CD4-positive, alpha-beta T cell treated with Interleukin-17A for 1 hour (primary cell): Measurements from ENCODE around the gene CYP4F8.
"Not testable (repeated sequence)": the region's sequence is repeated elsewhere in the genome, so short reads cannot be mapped to it uniquely, and the experiment has no call there.

Experiments used
- DNase-seq: peaks from one replicate; pipeline ENCODE4 v3.0.0-alpha.2; 2020

Gene CYP4F8

DNA sequence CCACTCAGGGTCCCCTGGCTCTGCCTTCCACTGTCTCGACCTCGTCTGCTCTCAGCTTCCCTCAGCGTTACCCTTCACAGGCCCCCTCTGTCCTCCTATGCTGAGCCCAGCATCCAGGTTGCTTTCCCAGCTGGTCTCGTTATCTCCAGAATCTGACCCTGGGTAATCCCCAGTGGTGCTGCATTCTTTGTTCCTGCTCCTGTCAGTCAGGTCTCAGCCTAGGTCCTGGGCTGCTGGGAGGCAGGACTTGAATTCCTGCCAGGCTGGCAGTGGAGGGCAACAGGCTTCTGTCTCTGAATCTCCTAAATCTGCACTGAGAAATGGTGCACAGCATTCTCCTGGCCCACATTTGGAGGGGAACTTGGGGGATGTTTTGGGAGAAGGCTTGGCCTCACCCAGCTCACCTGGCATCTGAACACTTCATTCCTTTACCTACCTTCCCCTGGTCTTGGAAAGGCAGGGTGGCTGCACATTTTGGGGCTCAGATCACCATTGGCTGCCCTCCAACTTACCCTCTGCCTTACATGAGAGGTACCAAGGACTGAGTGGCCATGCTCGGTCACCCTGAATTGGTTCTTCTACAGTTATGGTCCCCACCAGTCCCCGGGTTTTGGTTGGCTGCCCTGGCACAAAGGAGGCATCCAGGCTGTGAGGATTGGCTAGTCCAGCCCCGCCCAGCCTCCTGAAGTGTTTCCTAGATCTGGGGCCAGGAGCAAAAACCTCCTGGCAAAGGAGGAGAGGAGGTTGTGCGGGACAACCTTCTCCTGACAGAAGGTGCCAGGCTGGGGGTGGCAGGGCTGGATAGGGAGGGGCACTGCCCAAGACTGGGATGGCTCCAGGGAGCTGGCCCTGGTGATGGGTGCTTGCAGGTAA lies at the start of gene CYP4F8:
Gene CYP4F8, plus strand, starts transcription at position 712 of the 873 bp plus-strand sequence. CDS start 399 bp downstream, outside the sequence.
- no peak for DNase-seq

- DNase-seq, result no peak
These were observed 44.6 kb upstream of the CYP4F8 start for GRCh38 chr19:15570420-15570819.

- DNase-seq, result no peak
These were observed 39.6 kb upstream of the CYP4F8 start for GRCh38 chr19:15575406-15575805.

GRCh38 chr19:15576526-15577156 lies 38.4 kb upstream of the CYP4F8 start:
- no peak for DNase-seq

- DNase-seq, result no peak
These were observed 37.7 kb upstream of the CYP4F8 start for GRCh38 chr19:15577184-15577771.

- DNase-seq, result no peak
These were observed 31.7 kb upstream of the CYP4F8 start for GRCh38 chr19:15583346-15583745.

DNA sequence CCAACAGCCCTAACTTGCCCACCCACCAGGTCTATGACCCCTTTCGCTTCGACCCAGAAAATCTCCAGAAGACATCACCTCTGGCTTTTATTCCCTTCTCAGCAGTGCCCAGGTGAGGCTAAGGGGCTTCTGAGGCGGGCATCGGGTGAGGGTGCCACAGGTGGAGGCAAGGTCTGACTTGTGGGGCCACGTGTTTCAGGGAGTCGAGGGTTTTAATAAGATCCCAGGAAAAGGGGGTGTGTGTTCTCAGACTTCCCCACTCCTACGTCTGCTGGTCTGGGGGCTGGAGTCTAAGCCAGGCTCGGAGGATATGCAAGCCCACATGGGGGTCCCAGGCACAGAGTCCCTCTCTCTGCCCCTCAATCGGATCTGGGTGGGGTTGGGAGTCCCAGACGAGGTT lies 30.9 kb upstream of the CYP4F8 start:
- no peak for DNase-seq

- DNase-seq, result peak; percentile 78
These were observed 30.4 kb upstream of the CYP4F8 start for GRCh38 chr19:15584541-15585115.

DNA sequence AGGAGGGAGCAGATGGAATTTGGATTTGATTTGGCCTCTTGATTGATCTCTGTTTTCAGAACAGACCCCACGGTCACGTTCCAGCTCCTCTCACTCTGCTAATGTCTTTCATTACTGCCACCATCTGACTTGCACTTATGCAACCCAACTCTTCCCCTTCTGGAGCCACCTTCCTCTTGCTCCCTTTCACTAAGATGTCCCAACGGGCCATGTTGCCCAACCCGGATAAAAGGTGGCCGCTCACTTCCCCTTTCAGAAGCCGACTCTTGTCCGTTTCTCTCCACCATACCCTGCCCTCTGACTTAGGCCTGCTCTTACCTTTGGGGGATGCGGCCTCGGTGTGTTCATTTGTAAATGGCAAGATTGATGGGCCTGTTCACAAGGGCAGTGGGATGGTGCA lies 27.4 kb upstream of the CYP4F8 start:
- peak; percentile 27 for DNase-seq

GRCh38 chr19:15588265-15588664 lies 26.8 kb upstream of the CYP4F8 start:
- no peak for DNase-seq

DNA sequence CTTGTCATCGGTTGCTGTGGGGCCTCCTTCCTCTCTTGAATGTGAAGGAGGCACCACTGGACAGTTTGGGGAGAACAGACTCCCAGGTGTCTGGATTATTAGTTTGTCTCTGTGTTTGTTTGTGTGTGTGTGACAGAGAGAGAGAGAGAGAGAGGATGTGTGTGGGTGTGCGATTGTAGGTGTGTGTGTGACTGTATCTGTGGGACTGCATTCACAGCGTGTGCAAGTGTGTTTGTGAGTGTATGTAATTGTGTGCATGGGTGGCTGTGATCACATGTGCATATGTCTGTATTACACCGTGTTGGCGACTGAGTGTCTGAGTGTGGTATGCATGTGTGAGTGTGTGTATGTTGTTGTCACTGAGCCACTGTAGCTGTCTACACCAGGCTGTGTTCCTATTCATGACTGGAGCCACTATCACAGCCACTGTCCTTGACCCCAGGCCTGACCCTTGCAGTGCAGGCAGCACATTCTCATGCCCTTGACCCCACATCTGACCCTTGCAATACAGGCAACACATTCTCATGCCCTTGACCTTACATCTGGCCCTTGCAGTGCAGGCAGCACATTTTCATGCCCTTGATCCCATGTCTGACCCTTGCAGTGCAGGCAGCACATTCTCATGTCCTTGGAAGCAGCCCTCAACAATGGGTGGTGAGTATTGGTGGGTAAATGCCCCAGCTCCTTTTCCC lies 25.1 kb upstream of the CYP4F8 start:
- DNase-seq, result no peak

- DNase-seq, result no peak
These were observed 23.2 kb upstream of the CYP4F8 start for GRCh38 chr19:15591796-15592195.

DNA sequence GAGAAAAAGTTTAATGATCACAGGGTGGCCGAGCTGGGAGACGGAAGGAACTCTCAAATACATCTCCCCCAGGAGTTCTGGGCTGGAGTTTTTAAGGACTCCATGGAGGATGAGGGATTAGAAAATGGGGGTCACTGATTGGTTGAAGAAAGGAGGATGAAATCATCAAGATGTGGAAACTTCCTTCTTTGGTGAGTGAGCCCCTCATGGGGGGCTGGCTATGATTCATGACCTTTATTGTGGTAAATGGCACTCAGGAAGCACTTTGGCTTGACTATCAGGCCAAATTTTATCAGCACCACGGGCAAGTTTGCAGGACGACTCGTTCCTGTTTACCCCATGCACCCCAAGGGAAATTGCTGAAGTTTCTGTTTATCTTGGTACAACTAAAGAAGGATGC lies 22.5 kb upstream of the CYP4F8 start:
- not testable (repeated sequence) for DNase-seq

DNA sequence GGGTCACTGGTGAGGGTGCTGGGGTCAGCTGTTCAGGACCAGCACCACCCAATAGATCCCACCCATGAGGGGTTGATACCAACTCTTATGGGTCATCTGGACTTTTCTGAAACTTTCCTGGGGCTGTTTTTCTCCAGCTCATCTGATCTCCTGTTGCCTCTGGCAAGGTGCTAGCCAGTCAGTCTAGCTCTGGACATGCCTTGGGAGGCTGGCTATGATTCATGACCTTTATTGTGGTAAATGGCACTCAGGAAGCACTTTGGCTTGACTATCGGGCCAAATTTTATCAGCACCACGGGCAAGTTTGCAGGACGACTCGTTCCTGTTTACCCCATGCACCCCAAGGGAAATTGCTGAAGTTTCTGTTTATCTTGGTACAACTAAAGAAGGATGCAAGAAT lies 21.3 kb upstream of the CYP4F8 start:
- DNase-seq, result not testable (repeated sequence)

DNA sequence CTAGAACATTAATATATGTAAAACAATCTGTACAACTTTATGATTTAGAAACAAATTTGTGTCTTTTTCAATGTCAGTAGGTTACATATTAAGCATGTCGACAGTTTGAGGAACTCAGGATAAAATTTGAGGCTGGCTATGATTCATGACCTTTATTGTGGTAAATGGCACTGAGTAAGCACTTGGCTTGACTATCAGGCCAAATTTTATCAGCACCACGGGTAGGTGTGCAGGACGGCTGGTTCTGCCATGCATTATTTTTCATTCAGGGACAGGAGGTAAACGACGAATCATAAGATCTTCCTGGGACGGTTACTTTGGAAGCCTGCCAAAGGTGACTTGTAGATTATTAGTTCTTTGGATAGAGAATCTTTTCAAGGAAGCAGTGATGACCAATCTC lies 19.9 kb upstream of the CYP4F8 start:
- DNase-seq, result no peak

DNA sequence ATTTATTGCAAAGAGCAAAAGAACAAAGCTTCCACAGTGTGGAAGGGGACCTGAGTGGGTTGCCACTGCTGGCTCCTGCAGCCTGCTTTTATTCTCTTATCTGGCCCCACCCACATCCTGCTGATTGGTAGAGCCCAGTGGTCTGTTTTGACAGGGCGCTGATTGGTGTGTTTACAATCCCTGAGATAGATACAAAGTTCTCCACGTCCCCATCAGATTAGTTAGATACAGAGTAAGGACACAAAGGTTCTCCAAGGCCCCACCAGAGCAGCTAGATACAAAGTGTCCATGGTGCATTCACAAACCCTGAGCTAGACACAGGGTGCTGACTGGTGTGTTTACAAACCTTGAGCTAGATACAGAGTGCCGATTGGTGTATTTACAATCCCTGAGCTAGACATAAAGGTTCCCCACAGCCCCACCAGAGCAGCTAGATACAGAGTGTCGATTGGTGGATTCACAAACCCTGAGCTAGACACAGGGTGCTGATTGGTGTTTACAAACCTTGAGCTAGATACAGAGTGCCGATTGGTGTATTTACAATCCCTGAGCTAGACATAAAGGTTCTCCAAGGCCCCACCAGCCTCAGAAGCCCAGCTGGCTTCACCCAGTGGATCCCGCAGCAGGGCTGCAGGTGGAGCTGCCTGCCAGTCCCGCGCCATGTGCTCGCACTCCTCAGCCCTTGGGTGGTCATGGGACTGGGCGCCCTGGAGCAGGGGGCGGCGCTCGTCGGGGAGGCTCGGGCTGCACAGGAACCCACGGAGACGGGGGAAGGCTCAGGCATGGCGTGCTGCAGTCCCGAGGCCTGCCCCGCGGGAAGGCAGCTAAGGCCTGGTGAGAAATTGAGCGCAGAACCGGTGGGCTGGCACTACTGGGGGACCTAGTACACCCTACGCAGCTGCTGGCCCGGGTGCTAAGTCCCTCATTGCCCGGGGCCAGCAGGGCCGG lies 6.8 kb upstream of the CYP4F8 start:
- not testable (repeated sequence) for DNase-seq

DNA sequence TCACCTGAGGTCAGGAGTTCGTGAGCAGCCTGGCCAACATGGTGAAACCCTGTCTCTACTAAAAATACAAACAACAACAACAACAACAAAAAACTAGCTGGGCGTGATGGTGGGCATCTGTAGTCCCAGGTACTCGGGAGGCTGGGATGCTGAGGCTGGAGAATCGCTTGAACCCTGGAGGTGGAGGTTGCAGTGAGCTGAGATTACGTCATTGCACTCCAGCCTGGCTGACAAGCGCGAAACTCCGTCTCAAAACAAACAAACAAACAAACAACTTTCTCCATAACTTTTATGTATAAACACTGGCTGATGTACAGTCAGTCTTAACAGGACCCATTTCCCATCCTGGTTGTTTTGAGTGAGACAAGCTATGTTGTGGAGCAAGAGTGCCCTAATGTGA lies 5.8 kb upstream of the CYP4F8 start:
- no peak for DNase-seq

DNA sequence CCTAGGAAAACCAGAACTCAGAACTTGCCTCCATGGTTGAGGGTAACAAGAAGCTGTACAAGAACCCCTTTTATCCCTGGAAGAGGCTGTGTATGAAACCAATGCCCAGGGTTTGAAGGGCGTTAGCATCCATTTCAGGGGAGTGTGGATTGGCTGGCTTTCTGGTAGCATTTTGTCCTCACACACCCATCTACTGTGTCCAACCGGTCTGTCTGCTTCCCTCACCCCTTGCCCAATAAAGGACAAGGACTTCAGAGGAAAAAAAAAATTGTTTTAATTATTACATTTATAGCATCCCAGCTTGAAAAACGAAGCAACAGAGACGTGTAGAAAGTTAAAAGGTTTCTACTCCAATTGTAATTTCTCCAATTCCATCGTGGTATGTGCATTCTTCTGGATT lies 2.7 kb upstream of the CYP4F8 start:
- no peak for DNase-seq

- DNase-seq, result no peak
These were observed 1.7 kb upstream of the CYP4F8 start for GRCh38 chr19:15613338-15613737.

GRCh38 chr19:15615526-15615925 lies 508 bp downstream of the CYP4F8 start:
- no peak for DNase-seq

GRCh38 chr19:15616183-15616582 lies 1.2 kb downstream of the CYP4F8 start:
- no peak for DNase-seq
